Measurements from ENCODE around the gene POLR2B. TPM values are rescaled to one million over a fixed set of nuclear protein-coding genes. Genes with fewer than 3 reads are reported as not detected.

The POLR2B gene
- total RNA-seq, 1 experiment from 2014 or later, result 129 TPM

DNA sequence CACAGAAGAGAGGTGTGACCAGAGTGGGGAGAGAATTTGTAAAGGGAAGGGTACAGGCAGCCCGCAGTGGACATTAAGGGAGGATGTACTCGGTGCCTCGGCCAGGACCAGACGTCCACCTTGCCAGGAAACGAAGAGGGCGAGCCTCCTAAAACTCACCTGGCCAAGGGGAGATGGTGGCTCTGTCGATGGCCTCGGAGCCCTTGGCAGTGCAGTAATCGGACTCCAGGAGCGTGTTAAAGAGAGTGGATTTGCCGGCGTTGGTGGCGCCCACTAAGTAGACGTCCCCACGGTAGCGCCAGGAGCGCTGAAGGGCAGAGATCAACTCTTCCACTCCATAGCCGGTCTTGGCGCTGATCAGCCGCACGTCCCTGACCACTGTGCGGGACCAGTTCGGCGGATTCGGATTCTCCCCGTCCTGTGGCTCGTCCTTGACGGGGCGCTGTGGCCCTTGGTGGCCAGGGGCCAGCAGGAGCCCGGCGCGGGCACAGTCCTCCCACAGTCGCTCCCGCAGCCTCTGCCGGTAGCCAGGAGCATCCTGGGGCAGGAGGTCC, 2.3 kb upstream of the POLR2B start (continued):
- TF ChIP-seq, protein P1, sequence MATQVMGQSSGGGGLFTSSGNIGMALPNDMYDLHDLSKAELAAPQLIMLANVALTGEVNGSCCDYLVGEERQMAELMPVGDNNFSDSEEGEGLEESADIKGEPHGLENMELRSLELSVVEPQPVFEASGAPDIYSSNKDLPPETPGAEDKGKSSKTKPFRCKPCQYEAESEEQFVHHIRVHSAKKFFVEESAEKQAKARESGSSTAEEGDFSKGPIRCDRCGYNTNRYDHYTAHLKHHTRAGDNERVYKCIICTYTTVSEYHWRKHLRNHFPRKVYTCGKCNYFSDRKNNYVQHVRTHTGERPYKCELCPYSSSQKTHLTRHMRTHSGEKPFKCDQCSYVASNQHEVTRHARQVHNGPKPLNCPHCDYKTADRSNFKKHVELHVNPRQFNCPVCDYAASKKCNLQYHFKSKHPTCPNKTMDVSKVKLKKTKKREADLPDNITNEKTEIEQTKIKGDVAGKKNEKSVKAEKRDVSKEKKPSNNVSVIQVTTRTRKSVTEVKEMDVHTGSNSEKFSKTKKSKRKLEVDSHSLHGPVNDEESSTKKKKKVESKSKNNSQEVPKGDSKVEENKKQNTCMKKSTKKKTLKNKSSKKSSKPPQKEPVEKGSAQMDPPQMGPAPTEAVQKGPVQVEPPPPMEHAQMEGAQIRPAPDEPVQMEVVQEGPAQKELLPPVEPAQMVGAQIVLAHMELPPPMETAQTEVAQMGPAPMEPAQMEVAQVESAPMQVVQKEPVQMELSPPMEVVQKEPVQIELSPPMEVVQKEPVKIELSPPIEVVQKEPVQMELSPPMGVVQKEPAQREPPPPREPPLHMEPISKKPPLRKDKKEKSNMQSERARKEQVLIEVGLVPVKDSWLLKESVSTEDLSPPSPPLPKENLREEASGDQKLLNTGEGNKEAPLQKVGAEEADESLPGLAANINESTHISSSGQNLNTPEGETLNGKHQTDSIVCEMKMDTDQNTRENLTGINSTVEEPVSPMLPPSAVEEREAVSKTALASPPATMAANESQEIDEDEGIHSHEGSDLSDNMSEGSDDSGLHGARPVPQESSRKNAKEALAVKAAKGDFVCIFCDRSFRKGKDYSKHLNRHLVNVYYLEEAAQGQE (IDR thresholded peaks at IDR 0.05; ENCODE audit: low read depth), result no peak

DNA sequence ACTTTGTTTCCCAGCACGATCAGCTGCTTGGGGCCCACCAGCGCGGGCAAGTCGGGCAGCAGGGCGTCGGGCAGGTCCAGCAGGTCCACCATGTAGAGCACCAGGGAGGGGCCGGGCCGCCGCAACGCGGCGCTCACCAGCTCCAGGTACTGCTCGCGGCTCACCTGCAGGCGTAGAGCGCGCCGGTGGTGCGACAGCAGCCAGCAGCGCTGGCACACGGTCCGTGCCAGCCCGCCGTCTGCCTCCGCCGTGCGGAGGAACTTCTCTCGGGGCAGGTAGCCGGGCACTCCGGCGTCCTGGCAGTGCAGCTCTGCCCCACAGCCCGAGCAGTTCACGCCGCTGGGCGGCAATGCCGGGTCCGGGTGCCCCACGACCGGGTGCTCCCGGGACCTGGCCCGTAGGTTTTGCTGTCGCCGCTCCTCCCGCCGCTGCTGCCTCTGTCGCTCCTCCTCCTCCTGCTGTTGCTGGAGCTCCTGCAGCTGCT, 1.8 kb upstream of the POLR2B start:
- BruUV-seq (replicated peaks), result TSS peak; percentile 34

More for the DNA sequence above, 1.8 kb upstream of the POLR2B start:
- Histone ChIP-seq H3K79me2 (ENCODE audit: insufficient read depth, low read length) (peaks cover 87% of the 10 kb centered on the region), H3K27me3 (ENCODE audit: insufficient read depth, low read length) (no peaks in the 10 kb centered on the region), H3K4me2 (ENCODE audit: low read length) (peak overlapping the region; percentile 90), H3K4me1 (ENCODE audit: control insufficient read depth in 1 of 2, insufficient read depth in 2 of 2, low read length in 2 of 2) (peaks cover 7 to 17% of the 10 kb centered on the region in 2 experiments; a peak in 2 of 4 replicates), H3K9me3 (ENCODE audit: control insufficient read depth in 1 of 2, insufficient read depth in 1 of 2, low read depth in 1 of 2, low read length in 2 of 2) (peaks cover 0 to 5% of the 10 kb centered on the region in 2 experiments; a peak in 1 of 4 replicates), H3K36me3 (ENCODE audit: control insufficient read depth in 1 of 2, insufficient read depth in 2 of 2, low read length in 2 of 2) (peaks cover 23 to 29% of the 10 kb centered on the region in 2 experiments), H2AFZ (ENCODE audit: low read depth, low read length, poor library complexity, severe bottlenecking) (no peak overlapping the region), H3K27ac (ENCODE audit: low read depth, low read length) (peak overlapping the region; percentile 84), H3K4me3 (replicated peaks in 1 of 2; ENCODE audit: low read depth in 1 of 2, low read length in 2 of 2) (peak overlapping the region; percentile 97 to 98), H4K20me1 (ENCODE audit: insufficient read depth) (peaks cover 7% of the 10 kb centered on the region; the same call in 1 of the 2 replicates), H3K9me2 (ENCODE audit: insufficient read depth) (no peaks in the 10 kb centered on the region), H3K9ac (ENCODE audit: low read length) (peak overlapping the region; percentile 97)
- RAD21 ChIA-PET (ENCODE audit: low non-redundant PET in 1 of 2, low total read pairs in 2 of 2, uncharacterized antibody in 2 of 2, unreplicated experiment in 2 of 2), result no interaction called here
- CTCF ChIA-PET, result interaction anchor here (2.9 kb wide), 1 partner anchor 16 kb away, joined by 14 read pairs; no protein-coding TSS in a partner anchor
- POLR2A ChIA-PET, result interaction anchor here (0.8 to 2.4 kb wide), 9 partner anchors 10 to 541 kb away, joined by 3 to 16 read pairs (median 8); partner anchors contain the start of genes PAICS and PPAT
- intact Hi-C loops (cut with micrococcal nuclease), result loop anchor here (5.0 kb wide), 1 partner anchor 70 kb away; the partner anchor contains the start of gene REST
- peak; percentile 19 for DNase-seq (ENCODE audit: low read depth, low spot score)
- ATAC-seq, result peak; percentile 70
- no peak for TF ChIP-seq POLR2AphosphoS5 (IDR thresholded peaks at IDR 0.05; ENCODE audit: low read depth, low read length)
- TF ChIP-seq, protein P2, sequence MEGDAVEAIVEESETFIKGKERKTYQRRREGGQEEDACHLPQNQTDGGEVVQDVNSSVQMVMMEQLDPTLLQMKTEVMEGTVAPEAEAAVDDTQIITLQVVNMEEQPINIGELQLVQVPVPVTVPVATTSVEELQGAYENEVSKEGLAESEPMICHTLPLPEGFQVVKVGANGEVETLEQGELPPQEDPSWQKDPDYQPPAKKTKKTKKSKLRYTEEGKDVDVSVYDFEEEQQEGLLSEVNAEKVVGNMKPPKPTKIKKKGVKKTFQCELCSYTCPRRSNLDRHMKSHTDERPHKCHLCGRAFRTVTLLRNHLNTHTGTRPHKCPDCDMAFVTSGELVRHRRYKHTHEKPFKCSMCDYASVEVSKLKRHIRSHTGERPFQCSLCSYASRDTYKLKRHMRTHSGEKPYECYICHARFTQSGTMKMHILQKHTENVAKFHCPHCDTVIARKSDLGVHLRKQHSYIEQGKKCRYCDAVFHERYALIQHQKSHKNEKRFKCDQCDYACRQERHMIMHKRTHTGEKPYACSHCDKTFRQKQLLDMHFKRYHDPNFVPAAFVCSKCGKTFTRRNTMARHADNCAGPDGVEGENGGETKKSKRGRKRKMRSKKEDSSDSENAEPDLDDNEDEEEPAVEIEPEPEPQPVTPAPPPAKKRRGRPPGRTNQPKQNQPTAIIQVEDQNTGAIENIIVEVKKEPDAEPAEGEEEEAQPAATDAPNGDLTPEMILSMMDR (IDR thresholded peaks at IDR 0.05 in 2 of 3, conservative IDR thresholded peaks at IDR 0.05 in 1 of 3; ENCODE audit: borderline replicate concordance in 1 of 3, insufficient read depth in 1 of 3, low read depth in 2 of 3, low read length in 2 of 3), result peak in 1 of 3 experiments; percentile 18; a peak in 2 of 6 replicates
